Measurements from ENCODE around the gene ZDHHC11.

ZDHHC11 gene

GRCh38 chr5:878125-878524, 27.3 kb upstream of the ZDHHC11 start:
- DNase-seq: no peak

DNA sequence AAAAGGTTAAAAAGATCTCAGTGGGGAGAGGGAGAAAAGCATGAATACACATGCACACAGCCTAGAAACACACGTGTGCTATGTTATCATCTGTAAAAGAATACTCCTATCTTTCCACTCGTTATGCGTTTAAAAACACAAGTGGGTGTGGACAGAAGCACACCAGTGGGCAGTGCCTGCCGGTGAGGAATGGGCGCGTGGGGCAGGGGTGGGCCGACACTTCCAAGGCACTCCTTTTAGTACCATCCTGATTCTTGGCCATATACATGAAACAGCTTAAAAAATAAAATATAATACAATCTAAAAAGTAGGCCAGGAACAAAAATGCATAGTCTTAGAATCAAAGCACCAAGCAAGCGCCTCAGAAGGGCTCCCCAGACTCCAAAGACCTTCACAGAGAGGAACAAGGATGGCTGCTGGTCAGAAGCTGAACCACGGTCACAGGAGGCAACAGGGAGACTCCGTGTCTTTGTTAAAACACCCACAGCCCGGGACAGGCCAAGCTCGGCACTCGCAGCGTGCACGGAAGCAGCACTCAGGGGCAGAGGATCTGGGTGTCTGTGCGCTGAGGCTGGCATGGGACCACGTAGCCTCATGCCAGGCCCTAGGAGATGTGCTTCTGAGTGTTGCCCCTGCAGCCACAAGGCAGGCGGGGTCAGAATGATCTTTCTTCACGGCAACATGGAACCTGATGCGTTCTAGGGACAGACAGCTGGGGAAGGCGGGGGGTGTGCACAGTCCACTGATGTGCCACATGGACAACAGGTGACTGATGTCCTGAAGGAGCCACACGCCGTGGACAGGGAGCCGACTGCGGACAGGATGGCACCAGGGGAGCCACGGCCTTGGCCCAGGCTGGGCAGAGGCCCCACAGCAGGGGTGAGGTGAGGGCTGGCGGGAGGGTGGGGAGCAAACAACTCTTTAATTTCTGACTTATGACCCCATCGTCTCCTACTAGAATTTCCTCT, 25.9 kb upstream of the ZDHHC11 start:
- no peak for DNase-seq

- DNase-seq: no peak
Observed at GRCh38 chr5:875931-876330, 25.1 kb upstream of the ZDHHC11 start.

GRCh38 chr5:873328-873727, 22.5 kb upstream of the ZDHHC11 start:
- no peak for DNase-seq

DNA sequence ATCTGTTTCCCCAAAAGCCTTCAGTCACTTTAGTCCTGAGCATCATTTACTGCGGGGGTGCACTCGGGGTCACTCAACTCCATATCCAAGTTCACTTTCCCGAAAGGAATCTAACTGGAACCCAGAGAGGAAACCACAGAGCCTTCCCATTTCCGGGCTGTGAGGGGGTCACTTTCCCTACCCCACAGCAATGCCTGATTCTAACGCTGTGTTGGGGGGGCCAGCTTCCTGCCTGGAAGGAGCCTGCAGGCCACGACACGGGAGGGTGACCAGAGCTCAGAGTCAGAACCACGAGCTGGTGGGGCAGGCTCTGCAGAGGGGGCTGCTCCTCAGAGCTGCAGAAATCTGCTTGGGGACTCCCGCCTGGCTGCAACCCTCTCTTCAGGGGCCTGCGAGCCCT, 21.5 kb upstream of the ZDHHC11 start:
- DNase-seq: no peak

DNA sequence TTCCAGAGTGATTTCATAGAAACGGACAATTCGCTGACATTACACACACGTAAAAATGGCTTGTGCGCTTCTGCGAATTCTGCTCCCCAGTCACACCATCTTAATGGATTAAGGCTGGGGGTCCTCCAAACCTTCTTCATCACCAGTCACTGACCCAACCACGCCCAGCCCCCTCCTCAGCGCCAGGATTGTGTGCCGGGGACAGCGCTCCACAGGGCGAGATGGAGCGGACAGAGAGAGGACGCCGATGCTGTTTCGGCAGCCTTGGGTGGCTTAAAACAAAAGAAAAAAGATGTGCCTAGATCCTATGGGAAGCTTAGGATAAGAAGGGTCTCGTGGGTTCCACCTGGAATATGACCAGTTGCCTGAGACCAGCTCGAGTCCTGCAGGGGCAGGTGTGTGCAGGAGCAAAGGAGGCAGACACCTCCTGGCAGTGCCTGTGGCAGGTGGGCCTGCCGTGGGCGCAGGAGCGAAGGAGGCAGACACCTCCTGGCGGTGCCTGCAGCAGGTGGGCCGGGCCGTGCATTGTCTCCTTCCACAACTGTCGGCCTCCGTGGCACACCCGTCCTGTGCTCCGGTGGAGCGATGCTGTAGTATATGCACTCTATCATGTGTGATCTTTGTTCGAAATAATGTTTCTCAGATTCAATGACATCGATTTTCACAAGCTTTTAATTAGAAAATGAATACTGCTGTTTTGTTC, 21.0 kb upstream of the ZDHHC11 start:
- DNase-seq: no peak

GRCh38 chr5:870956-871355, 20.2 kb upstream of the ZDHHC11 start:
- DNase-seq: no peak

- DNase-seq: no peak
Observed at GRCh38 chr5:868428-869135, 17.8 kb upstream of the ZDHHC11 start.

GRCh38 chr5:867300-867870, 16.6 kb upstream of the ZDHHC11 start:
- no peak for DNase-seq

GRCh38 chr5:865771-866170, 15.0 kb upstream of the ZDHHC11 start:
- no peak for DNase-seq

DNA sequence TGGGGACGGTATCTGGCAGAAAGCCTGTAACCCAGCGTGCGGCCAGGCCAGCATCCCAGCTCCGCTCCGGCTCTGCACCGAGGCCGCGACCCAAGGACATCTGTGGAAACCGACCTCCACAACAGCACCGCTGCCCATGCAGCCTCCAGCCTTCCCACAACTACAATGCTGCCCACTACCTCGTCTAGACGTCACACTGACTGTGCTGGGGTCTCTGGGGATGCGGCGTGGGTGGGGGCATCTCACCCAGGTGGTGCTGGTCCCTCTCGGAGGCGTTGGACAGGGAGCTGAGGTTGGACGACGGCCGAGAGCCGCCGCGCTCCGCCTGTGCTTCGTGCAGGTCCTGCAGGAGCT, 14.4 kb upstream of the ZDHHC11 start:
- DNase-seq: no peak

DNA sequence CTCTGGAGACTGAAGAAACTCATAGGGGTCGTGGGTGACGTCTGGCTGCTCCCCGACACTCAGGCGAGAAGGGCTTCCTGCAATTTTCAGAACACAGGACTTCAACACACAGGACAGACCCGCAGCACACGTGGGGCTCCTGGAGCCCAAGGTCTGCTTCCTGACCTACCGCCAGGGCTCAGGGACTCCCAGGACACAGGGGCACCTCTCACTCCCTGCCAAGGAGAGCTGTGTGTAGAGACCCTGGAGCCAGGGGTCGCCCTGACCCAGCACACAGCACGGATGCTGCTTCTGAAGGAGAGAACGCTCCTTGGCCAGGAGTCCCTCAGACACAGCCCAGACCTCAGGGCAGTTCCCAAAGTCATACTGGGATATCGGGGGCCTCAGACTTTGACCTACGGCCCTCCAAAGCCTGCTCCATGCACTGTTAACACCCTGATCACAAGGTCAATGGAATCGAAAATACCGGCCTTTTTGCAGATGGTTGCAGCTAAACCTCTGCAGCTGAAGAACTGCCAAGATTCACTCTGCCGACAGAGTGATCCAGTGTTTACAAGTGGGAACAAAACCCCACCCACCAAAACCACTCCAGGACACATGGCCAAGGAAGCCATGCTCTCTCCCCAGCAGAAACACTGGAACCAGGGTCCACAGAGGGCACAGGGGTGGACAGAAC, 13.8 kb upstream of the ZDHHC11 start:
- no peak for DNase-seq

DNA sequence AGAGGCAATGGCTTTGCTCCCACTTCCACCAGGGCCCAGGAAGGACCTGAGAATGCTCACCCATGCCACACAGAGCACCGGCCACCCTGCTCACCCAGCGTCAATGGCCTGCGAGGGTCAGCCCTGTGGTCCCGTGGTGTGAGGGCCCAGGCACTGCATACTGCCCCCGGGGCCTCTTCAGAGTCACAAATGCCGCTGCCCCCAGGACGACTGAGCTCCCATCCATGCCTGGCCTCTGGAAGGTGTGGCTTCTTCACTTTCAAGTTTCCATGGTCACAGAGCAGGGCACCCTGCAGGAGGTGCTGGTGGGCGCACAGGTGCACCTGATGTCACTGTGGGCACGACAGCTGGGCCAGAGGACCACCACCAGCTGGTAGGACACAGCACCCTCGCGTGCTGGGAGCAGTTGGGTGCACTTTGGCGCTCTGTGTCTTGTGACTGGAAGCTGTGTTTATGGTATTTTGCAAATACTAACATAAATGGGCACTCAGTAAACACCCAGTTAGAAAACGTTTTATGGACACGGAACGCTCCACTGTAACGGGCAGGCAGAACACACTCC, 12.5 kb upstream of the ZDHHC11 start:
- DNase-seq: no peak

DNA sequence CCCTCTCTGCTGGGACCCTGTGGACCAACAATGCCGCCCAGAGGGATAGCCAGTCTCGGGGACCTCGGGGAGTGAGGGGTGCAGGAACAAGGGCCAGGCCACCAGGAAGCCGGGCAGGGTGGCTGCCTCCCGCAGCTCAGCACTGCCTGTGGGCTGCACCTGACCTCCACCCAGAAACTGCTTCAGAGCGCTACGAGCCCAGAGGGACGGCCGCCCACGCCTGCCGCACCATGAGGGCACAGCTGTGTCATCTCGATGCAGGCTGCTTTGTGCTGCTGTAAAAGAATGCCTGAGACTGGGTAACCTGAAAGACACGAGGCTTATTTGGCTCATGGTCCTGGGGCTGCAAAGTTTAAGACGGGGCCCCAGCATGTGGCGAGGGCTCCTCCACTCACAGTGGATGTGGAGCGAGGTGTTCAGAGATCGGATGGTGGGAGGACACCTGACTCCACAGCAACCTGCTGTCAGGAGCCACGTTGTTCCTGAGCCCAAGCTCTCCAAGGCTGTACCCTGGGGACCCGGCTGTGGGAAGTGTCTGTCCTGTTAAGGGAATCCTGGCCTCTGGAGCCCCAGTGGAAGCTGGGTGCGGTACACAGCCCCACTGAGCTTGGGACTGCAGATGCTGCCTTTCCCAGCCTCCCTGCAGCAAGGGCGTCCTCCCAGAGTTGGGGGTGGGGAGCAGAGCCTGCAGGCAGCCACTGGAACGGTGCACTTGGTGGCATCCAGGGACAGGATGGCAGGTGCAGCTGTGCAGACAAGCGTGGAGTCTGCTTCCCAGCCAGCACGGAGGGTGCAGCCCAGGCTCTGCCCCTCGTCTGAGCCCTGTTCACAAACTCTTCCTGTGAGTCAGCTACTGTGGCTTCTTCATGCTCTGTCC, 11.8 kb upstream of the ZDHHC11 start:
- no peak for DNase-seq

GRCh38 chr5:861442-862366, 10.9 kb upstream of the ZDHHC11 start:
- DNase-seq: no peak

DNA sequence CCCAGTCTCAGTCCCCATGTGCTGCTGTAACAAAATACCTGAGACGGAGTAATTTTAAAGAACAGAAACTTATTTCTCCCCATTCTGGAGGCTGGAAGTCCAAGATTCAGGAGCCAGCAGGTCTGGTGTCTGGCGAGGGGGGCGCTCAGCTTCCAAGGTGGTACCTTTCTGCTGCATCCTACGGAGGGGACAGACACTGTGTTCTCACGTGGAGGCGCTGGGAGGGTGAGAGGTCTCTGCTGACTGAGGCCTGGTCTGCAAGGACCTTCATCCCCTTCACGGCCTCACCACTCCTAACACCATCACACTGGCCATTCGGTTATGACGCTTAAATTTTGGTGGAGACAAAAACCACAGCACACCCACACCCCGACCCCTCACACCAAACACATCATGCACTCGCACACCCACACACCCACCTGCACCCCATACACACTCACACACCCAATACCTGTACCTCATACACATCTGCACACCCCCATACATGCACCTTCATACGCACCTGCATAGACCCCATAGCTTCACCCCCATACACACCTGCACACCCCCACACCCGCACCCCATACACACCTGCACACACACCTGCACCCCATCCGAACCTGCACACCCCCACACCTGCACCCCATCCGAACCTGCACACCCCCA, 9.8 kb upstream of the ZDHHC11 start:
- no peak for DNase-seq

- DNase-seq: no peak
Observed at GRCh38 chr5:859798-860296, 9.1 kb upstream of the ZDHHC11 start.

DNA sequence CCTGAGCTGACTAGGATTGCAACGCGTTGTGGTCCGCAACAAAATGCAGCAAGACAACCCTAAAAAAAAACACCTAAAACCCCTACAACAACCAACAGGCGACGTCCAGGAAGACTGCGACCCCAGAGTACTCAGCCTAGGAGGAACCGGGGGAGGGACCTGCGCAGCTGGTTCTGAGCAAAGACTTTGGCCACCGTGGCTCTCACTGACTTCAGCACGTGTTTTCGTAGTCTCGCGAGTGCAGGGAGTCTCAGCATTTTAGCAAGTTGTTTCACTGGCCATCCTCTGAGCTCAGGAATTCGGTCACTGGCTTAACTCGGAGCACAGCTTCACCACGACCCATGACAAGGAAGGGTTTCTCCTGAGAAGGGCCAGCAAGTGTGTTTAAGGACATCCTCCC, 8.6 kb upstream of the ZDHHC11 start:
- no peak for DNase-seq

GRCh38 chr5:858726-859125, 7.9 kb upstream of the ZDHHC11 start:
- DNase-seq: no peak
